ENCODE measurements around the gene COL11A2. TPM values are rescaled to one million over a fixed set of nuclear protein-coding genes. Genes with fewer than 3 reads are reported as not detected.

COL11A2 gene
- total and polyA plus RNA-seq, 2 donors (not counting 3 experiments of a cell fraction or from before 2014, with no cell fraction given): 0.65 to 1.3 TPM

DNA sequence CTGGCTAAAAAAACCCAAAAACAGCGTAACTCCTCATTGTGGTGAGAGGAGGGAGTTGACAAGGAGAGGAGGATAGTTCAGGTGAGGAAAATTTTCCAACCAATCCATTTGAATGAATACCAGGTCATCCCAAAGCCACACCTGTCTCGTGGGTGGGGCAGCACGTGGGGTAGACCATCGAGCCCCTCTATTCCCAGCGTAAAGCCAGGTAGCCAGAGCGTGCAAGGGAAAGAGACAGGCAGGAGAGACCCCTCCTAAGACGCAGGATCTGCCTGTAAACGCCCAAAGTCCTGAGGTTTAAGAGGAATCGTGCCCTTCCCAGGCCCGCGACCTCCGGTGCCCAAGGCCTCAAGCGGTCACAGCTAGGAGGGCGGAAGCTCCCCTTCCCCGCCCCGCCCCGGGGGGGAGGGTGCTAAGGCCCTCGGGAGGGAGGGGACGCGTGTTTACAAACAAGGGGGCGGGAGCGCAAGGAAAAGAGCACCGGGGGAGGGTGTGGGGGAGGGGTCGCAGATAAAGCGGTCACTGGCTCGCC, 7.5 kb upstream of the COL11A2 start:
- TF ChIP-seq MYC (IDR thresholded peaks at IDR 0.05; ENCODE audit: low read depth, low read length) (no peak), JUN (IDR thresholded peaks at IDR 0.05; ENCODE audit: borderline replicate concordance, insufficient read depth, insufficient read length, low read depth) (no peak), EZH2 (IDR thresholded peaks at IDR 0.05; ENCODE audit: borderline replicate concordance, low read depth, low read length, severe bottlenecking) (no peak), GATA2 (IDR thresholded peaks at IDR 0.05; ENCODE audit: insufficient read depth, insufficient read length, low read depth, low read length) (no peak), POLR2AphosphoS5 (IDR thresholded peaks at IDR 0.05; ENCODE audit: insufficient read depth, low read depth, low read length) (no peak), FOS (IDR thresholded peaks at IDR 0.05; ENCODE audit: borderline replicate concordance, insufficient read depth, low read length) (no peak)
- TF ChIP-seq, protein P1, sequence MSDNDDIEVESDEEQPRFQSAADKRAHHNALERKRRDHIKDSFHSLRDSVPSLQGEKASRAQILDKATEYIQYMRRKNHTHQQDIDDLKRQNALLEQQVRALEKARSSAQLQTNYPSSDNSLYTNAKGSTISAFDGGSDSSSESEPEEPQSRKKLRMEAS (IDR thresholded peaks at IDR 0.05; ENCODE audit: insufficient read depth, insufficient read length): no peak
- H3K36me3 ChIP-seq (ENCODE audit: control insufficient read depth in 2 of 2, extremely low read depth in 1 of 2, insufficient read depth in 2 of 2, low read length in 2 of 2): peaks cover 12 to 35% of the 10 kb centered on the region in 2 experiments
- peak overlapping the region; percentile 71 to 89 (median 75) for H3K4me3 ChIP-seq (replicated peaks in 1 of 3; ENCODE audit: insufficient read depth in 1 of 3, low read depth in 1 of 3, low read length in 3 of 3)
- DNase-seq (ENCODE audit: low read depth, low spot score) (peak; percentile 53), FAIRE-seq (peak; percentile 50)
- no peaks in the 10 kb centered on the region for H4K20me1 ChIP-seq (replicated peaks; ENCODE audit: control insufficient read depth, extremely low read depth, insufficient read depth, low read length)
- peak overlapping the region; percentile 84 for H2AFZ ChIP-seq (ENCODE audit: low read depth, low read length)
- H3K9me1 ChIP-seq (replicated peaks; ENCODE audit: control insufficient read depth, extremely low read depth, insufficient read depth, low read length): no peaks in the 10 kb centered on the region
- no peaks in the 10 kb centered on the region for H3K9me3 ChIP-seq (replicated peaks; ENCODE audit: control insufficient read depth, insufficient read depth, low read length)
- H3K27ac ChIP-seq (ENCODE audit: insufficient read depth, low read depth, low read length): peak overlapping the region; percentile 95
- peaks cover 40% of the 10 kb centered on the region for H3K79me2 ChIP-seq (ENCODE audit: control insufficient read depth, insufficient read depth, low read length)
- peak overlapping the region; percentile 99 for H3K9ac ChIP-seq (replicated peaks; ENCODE audit: extremely low read depth, insufficient read depth, low read length)
- H3K4me2 ChIP-seq (ENCODE audit: insufficient read depth, low read length): peak overlapping the region; percentile 93
- ChIA-PET POLR2A (no interaction called here), CTCF (interaction anchor here (1.3 kb wide), 1 partner anchor 38 kb away, joined by 4 read pairs; no protein-coding TSS in a partner anchor)
- H3K27me3 ChIP-seq (ENCODE audit: control insufficient read depth in 2 of 2, insufficient read depth in 2 of 2, low read length in 2 of 2): no peaks in the 10 kb centered on the region
- intact Hi-C loops (cut with micrococcal nuclease) (loop anchor here (1.0 to 5.0 kb wide), 5 partner anchors 50 to 227 kb away; partner anchors contain the start of genes RPS18 and TAPBP), dilution Hi-C loops (cut with MboI; ENCODE audit: extremely low pct_ligation_motif_present, low sequenced_read_pairs) (no loop called here)
- TSS peak; percentile 38 for BruUV-seq (replicated peaks)
- peaks cover 25% of the 10 kb centered on the region for H3K4me1 ChIP-seq (ENCODE audit: control insufficient read depth, extremely low read depth, insufficient read depth, low read length)

Measured in endothelial cell of umbilical vein (primary cell).